GM21381 (cell line): ENCODE results near the gene TNFSF11.
A peak's percentile ranks its signal among the peaks of the same experiment; 100 is the strongest.
"Not testable (repeated sequence)": the region's sequence is repeated elsewhere in the genome, so short reads cannot be mapped to it uniquely, and the experiment has no call there.

ENCODE experiments used
- ATAC-seq: cut with Tn5 transposase; IDR thresholded peaks from one replicate; pipeline ENCODE4 v1.9.1; 2021; ENCODE audit warnings: mild to moderate bottlenecking, moderate library complexity; ENCODE audit not compliant: unreplicated experiment

TNFSF11 gene

GRCh38 chr13:42559573-42560218 lies 14.3 kb upstream of the TNFSF11 start:
- ATAC-seq: not testable (repeated sequence)

DNA sequence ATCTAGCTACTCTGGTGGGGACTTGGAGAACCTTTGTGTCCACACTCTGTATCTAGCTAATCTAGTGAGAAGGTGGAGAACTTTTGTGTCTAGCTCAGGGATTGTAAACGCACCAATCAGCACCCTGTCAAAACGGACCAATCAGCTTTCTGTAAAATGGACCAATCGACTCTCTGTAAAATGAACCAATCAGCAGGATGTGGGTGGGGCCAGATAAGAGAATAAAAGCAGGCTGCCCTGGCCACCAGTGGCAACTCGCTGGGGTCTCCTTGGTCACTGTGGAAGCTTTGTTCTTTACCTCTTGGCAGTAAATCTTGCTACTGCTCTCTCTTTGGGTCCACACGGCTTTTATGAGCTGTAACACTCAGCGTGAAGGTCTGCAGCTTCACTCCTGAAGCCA lies 13.6 kb upstream of the TNFSF11 start:
- ATAC-seq: not testable (repeated sequence)

GRCh38 chr13:42561752-42562467 lies 12.0 kb upstream of the TNFSF11 start:
- ATAC-seq: no peak

GRCh38 chr13:42567906-42568305 lies 6.0 kb upstream of the TNFSF11 start:
- no peak for ATAC-seq

DNA sequence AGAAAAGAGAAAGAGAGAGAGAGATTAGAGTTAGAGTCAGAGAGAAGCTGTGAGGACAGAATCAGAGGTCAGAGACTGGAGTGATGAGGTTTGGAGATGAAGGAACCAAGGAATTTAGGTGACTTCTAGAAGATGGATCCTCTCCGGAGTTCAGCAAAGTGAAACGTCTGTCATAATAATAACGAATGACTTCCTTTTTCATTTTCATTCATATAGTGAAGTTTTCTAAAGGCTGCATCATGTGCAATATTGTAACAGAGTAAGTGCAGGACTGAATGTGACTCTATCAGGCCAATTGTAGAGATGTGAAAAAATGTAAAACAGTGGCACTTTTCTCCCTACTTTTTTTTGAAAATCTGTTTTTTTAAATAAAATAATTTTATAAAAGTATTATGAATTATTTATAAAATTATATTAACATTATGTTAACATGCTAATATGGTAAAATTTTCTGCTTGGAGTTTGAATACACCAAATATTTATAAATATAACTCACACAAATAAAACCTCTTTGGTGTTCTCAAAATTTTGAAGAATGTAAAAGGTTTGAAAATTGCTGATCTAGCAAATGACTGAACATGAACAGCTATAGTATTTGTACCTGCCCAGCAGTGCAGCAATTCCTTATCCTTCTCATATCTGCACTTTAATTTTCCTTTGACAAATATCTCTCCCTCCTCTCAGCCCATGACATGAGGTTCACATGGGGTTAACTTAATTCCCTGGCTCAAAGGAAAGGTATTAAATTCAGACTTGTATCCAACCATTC lies 4.2 kb upstream of the TNFSF11 start:
- no peak for ATAC-seq

- no peak for ATAC-seq
Measured at GRCh38 chr13:42571895-42572294, 2.1 kb upstream of the TNFSF11 start.

GRCh38 chr13:42574435-42575311 lies 721 bp downstream of the TNFSF11 start:
- peak; percentile 57 for ATAC-seq

DNA sequence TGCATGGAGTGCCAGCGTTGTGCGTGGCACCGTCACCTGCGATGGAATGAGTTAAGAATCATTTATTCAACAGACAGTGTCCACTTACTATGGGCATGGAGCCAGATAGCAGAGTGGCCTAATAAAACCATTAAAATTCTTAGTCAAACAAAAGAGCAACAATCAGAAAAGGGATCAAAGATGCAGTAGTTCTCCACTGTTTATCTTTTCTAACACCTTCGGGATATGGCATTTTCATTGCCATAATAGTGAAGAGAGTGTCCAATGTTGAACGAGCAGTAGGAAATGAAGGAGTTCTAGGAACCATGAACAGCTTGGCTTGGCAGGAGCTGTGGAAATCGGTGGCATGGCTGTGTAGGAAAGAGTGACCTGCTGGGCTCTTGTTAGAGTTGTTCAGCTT lies 2.0 kb downstream of the TNFSF11 start:
- no peak for ATAC-seq

- ATAC-seq: no peak
Measured at GRCh38 chr13:42577538-42577937, 3.6 kb downstream of the TNFSF11 start.

GRCh38 chr13:42580644-42581043 lies 6.7 kb downstream of the TNFSF11 start:
- no peak for ATAC-seq

DNA sequence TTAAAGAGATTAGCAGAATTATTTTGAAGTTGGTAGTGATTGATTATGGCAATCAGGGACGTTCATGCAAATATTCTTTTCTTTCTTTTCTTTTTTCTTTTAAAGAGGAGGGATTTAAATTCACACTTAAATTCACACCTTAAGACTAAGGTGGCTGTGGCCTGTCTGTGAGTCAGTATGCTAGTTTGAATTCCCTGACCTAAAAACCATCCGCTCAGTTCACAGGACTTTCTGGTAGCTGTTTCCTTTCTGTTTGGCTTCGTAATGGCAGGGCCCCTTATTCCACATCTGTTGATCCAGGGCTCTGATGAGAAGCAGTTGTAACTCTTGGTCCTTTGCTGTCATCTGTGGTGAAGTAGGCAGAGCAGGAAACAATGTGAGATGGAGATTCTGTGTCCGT lies 7.5 kb downstream of the TNFSF11 start:
- no peak for ATAC-seq

DNA sequence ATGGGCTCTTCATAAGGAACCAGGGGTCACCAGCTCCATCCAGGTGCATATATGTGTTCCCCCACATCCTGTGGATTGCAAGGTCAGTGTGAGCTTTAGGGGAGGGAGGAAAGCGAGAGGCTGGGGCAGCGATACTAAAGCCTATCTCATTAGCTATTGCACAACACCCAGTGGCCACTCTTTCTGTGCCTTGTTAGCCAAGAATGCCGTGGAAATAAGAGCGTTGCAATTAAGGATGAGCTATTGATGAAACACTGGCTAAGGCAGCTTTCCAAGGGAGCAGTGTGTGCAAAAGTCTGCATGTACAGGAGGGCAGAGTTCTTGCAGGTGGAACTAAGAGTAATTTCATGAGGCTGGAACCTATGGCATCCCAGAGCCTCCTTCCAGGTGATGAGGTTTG lies 17.6 kb downstream of the TNFSF11 start:
- ATAC-seq: no peak

DNA sequence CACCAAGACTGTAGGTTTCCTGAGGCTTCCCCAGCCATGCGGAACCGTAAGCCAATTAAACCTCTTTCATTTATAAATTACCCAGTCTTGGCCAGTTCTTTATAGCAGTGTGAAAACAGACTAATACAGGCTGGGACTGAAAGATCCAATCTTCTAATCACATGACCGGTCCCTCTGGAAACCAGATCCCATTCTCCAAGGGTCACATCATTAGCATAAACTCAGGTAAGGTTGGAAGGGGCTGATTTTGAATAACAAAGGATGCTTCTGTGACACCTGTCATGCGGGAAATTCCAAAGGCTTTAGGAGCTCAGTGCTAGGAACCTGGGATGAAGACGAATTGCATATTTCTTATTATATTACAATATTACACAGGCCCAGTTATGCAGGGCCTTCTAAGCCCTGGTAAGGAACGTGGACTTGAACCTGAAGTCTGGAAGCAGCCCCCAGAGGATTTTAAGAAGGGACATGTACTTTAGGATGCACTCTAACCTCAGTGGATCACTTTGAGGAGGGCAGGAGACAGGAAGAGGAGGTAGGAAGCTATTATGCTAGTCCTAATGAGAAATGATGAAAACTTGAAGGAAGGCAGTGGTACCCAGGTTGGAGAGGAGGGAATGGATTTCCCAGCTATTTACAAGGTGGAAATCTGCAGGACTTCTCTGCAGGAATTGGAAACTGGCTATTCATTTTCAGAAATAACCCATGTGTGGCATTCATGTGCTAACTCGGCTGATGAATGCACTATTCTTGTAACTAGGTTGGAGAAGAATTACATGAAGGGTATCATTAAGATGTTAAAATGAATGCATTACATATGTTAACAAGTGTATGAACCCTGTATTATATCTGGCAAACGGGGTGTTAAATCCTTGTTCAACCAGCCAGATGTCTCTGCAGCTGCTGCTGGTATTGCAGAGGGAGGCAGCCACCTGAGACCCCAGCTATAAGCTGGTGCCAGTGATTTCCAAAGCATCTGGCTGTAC lies 19.3 kb downstream of the TNFSF11 start:
- ATAC-seq: no peak

DNA sequence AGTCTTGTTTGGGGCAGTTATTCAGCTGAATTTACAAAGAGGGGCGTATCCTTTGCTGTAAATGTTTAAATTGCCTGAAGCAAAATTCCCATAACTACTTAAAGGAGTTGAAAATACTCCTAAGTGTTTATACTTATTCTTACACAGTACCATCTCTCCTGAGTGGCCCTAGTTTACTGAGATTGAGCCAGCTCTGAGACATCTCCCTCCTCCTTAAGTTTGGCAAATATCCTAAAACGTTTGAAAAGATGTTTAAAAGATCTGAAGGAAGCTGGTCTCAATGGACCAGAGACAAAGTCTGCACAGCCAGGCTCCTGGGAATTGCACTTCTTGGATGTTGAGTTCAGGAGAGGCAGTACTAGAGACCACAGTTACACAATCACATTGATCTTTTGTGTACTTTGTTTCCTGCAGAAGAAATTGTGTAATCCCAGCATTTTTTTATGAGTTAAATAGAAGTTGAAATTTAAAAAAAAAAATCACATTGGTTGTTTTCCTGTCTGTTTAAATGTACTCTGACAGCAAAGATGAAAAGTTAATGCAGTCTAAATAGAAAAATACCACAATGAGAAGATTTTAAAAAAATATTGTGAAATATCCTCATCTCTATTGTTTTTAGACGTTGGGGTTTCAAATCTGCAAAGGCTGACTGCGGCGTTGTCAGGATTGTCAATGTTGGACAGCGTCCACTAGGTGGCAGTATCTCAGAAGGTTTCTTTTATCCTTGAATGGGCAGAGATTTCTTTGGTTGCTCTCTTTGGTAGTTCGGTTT lies 20.7 kb downstream of the TNFSF11 start:
- no peak for ATAC-seq

DNA sequence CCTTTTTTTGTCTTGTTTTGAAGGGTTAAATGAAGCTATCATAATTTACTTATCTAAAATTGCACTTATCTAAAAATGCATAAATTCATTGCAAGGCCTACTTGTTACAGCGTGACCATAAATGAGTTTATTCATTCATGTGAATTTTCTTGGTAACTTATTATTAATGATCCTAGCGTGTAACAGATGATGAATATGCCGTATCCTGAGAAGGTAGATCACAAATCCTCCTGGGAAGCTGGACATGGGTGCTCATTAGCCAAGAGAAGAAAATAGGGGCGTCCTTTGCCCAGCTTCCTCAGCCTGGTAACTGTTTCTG lies 21.3 kb downstream of the TNFSF11 start:
- ATAC-seq: no peak

DNA sequence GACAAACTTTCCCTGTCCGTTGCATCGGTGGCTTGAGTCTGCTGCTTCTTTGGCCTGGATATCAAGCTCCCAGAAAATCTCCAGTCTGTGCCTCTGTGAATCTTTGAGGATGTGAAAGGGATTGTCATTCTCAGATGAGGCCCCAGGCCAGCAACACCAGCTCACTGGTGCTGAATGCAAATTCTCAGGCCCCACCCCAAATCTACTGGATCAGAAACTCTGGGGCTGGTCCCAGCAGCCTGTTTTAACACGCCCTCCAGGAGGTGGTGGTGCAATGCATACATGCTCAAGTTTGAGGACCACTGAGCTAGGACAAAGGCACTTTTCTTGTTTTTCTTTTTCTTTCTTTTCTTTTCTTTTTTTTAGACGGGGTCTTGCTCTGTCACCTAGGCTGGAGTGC lies 23.6 kb downstream of the TNFSF11 start:
- ATAC-seq: no peak

DNA sequence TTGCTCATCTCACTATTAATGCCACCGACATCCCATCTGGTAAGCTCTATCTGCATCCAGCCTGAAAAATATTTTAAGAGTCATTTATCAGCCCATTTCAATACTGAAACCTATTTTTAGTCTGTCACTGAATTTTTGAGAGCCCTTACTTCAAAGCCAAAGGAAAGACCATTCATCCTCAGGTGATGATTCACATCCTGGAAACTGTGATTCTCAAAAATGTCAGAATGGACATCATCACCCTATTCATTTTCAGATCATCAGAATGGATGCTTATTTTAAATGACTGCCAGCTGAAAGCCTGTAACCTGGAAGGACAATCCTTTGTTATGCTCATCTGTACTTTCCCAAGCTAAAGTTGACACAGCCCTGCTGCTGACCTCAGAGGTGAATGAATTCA lies 27.0 kb downstream of the TNFSF11 start:
- no peak for ATAC-seq

DNA sequence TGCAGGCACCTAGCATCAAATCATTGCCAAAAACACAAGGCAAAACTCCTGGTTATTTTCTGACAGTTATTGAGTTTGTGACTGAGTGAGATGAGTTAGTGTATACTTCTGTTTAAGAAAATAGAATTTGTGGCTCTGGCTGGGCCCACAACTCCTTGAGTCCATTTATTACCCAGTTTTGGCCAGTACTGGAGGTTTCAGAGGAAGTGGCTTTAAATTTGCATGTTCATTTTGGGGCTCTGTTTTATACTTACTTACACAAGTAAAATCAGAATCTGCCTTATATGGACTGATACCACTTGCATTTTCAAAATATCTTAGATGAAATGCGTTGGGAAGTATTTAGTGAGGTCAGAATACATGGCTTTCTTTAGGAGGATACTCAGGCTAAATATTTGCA lies 29.0 kb downstream of the TNFSF11 start:
- ATAC-seq: peak; percentile 79

DNA sequence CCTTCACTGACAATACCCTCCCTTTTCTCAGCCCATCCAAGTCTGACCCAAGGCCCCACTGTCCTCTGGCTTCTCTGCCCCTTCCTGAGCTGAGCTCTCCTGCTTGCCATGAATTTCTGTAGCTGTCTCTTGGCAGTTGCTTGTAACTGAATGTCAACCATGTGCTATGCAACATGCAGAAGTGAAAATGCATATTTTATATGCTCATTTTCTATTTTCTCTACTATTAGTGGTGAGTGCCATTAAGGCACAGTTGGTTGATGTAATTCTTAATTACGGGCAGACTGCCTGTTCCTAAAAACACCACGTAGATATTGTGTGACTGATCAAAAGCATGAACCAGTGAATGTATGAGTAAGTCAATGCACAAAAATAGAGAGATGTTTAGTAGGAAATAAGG lies 29.6 kb downstream of the TNFSF11 start:
- ATAC-seq: no peak
